Endothelial cell of hepatic sinusoid (primary cell): ENCODE measurements around the gene SNAI1.

ENCODE experiments used
- in situ Hi-C: cut with HindIII; loops from 2 replicates; pipeline ENCODE4 v1.10.0; 2017; ENCODE audit warnings: low sequenced_read_pairs

Gene SNAI1

GRCh38 chr20:50009521-50010454, 27.0 kb downstream of the SNAI1 start:
- in situ Hi-C loops, result loop anchor here (10.0 kb wide), 1 partner anchor 145 kb away; the partner anchor contains the start of gene PEDS1

GRCh38 chr20:50011597-50011996, 28.8 kb downstream of the SNAI1 start:
- in situ Hi-C loops, result loop anchor here (10.0 kb wide), 1 partner anchor 143 kb away; the partner anchor contains the start of gene PEDS1

GRCh38 chr20:50012282-50013263, 29.8 kb downstream of the SNAI1 start:
- in situ Hi-C loops, result loop anchor here (10.0 kb wide), 1 partner anchor 142 kb away; the partner anchor contains the start of gene PEDS1

GRCh38 chr20:50013976-50014375, 31.2 kb downstream of the SNAI1 start:
- in situ Hi-C loops, result loop anchor here (10.0 kb wide), 1 partner anchor 141 kb away; the partner anchor contains the start of gene PEDS1

GRCh38 chr20:50014570-50015562, 32.1 kb downstream of the SNAI1 start:
- in situ Hi-C loops, result loop anchor here (5.0 to 10.0 kb wide), 2 partner anchors 77 to 140 kb away; partner anchors contain the start of gene PEDS1

GRCh38 chr20:50015636-50015992, 32.8 kb downstream of the SNAI1 start:
- in situ Hi-C loops, result loop anchor here (5.0 to 10.0 kb wide), 2 partner anchors 77 to 139 kb away; partner anchors contain the start of gene PEDS1

- in situ Hi-C loops, result loop anchor here (5.0 to 10.0 kb wide), 2 partner anchors 76 to 139 kb away; partner anchors contain the start of gene PEDS1
These were observed 33.4 kb downstream of the SNAI1 start for GRCh38 chr20:50015993-50016770.

GRCh38 chr20:50017160-50017559, 34.4 kb downstream of the SNAI1 start:
- in situ Hi-C loops, result loop anchor here (5.0 to 10.0 kb wide), 2 partner anchors 75 to 138 kb away; partner anchors contain the start of gene PEDS1

- in situ Hi-C loops, result loop anchor here (5.0 to 10.0 kb wide), 2 partner anchors 75 to 137 kb away; partner anchors contain the start of gene PEDS1
These were observed 34.9 kb downstream of the SNAI1 start for GRCh38 chr20:50017576-50018248.

GRCh38 chr20:50019466-50020256, 36.9 kb downstream of the SNAI1 start:
- in situ Hi-C loops, result loop anchor here (5.0 to 10.0 kb wide), 2 partner anchors 73 to 135 kb away; partner anchors contain the start of gene PEDS1

GRCh38 chr20:50020288-50020687, 37.5 kb downstream of the SNAI1 start:
- in situ Hi-C loops, result no loop called here

- in situ Hi-C loops, result no loop called here
These were observed 39.9 kb downstream of the SNAI1 start for GRCh38 chr20:50022676-50023075.

- in situ Hi-C loops, result no loop called here
These were observed 40.5 kb downstream of the SNAI1 start for GRCh38 chr20:50023116-50023805.

- in situ Hi-C loops, result no loop called here
These were observed 44.2 kb downstream of the SNAI1 start for GRCh38 chr20:50026746-50027575.

GRCh38 chr20:50027611-50028105, 44.9 kb downstream of the SNAI1 start:
- in situ Hi-C loops, result no loop called here
